ENCODE measurements around the gene LOXL3.

LOXL3 gene

GRCh38 chr2:74553892-74554819 is at the start of gene LOXL3, which contains the start of gene DOK1:
LOXL3 (minus strand) TSS chr2:74553942; CDS start chr2:74552634, 1,308 bp downstream.
DOK1 (plus strand) TSS chr2:74554720; CDS start chr2:74554755, 35 bp downstream.
- peak; percentile 94 for DNase-seq

GRCh38 chr2:74602586-74603281 is 49.0 kb upstream of the LOXL3 start:
- DNase-seq = no peak

- no peak for DNase-seq
Measured at GRCh38 chr2:74599676-74600075, 45.9 kb upstream of the LOXL3 start.

- DNase-seq = no peak
Measured at GRCh38 chr2:74597410-74597809, 43.7 kb upstream of the LOXL3 start.

- DNase-seq = no peak
Measured at GRCh38 chr2:74596584-74596983, 42.8 kb upstream of the LOXL3 start.

GRCh38 chr2:74593826-74594772 is 40.4 kb upstream of the LOXL3 start:
- no peak for DNase-seq

GRCh38 chr2:74588664-74589063 is 34.9 kb upstream of the LOXL3 start:
- DNase-seq = no peak

- DNase-seq = peak; percentile 82
Measured at GRCh38 chr2:74587664-74588277, 34.0 kb upstream of the LOXL3 start.

GRCh38 chr2:74585406-74586185 is 31.9 kb upstream of the LOXL3 start:
- DNase-seq = peak; percentile 36

GRCh38 chr2:74584088-74584645 is 30.4 kb upstream of the LOXL3 start:
- DNase-seq = no peak

- DNase-seq = no peak
Measured at GRCh38 chr2:74583504-74583903, 29.8 kb upstream of the LOXL3 start.

GRCh38 chr2:74582184-74582583 is 28.4 kb upstream of the LOXL3 start:
- no peak for DNase-seq

- no peak for DNase-seq
Measured at GRCh38 chr2:74581463-74581862, 27.7 kb upstream of the LOXL3 start.

- no peak for DNase-seq
Measured at GRCh38 chr2:74578408-74578807, 24.7 kb upstream of the LOXL3 start.

GRCh38 chr2:74577448-74577847 is 23.7 kb upstream of the LOXL3 start:
- no peak for DNase-seq

- DNase-seq = peak; percentile 69
Measured at GRCh38 chr2:74576863-74577229, 23.1 kb upstream of the LOXL3 start.

GRCh38 chr2:74576211-74576862 is 22.6 kb upstream of the LOXL3 start:
- no peak for DNase-seq

GRCh38 chr2:74575320-74575719 is 21.6 kb upstream of the LOXL3 start:
- no peak for DNase-seq

- no peak for DNase-seq
Measured at GRCh38 chr2:74573747-74574562, 20.2 kb upstream of the LOXL3 start.

Data from femur (tissue), 1 donor.